Left lung (tissue), 10 donors: ENCODE data around the gene SMIM43. TPM values are rescaled to one million over a fixed set of nuclear protein-coding genes. Genes with fewer than 3 reads are reported as not detected.

Source experiments
- ATAC-seq: fragments of 200-7000 bp; cut with Tn5 transposase; one replicate; pipeline ENCODE4 v1.9.1; 2020; ENCODE audit warnings: moderate library complexity
- DNase-seq, 4 donors: peaks; one replicate each; pipeline ENCODE4 v3.0.0-alpha.2; 2013 to 2020
- H3K27ac ChIP-seq, 2 donors: fragments of 200-600 bp; sonication (generic) in 1 of 2; one replicate each; pipeline versions ENCODE4 v1.5.0 to v1.8.0; 2020 to 2021
- H3K27me3 ChIP-seq, 2 donors: fragments of 200-600 bp; sonication (generic) in 1 of 2; one replicate each; pipeline versions ENCODE4 v1.5.0 to v1.8.0; 2020 to 2021
- H3K36me3 ChIP-seq, 2 donors: fragments of 200-600 bp; sonication (generic) in 1 of 2; one replicate each; pipeline versions ENCODE4 v1.5.0 to v1.8.0; 2020 to 2021
- H3K4me1 ChIP-seq, 2 donors: fragments of 200-600 bp; one replicate each; pipeline ENCODE4 v1.8.0; 2021
- H3K4me3 ChIP-seq, 2 donors: fragments of 200-600 bp; sonication (generic) in 1 of 2; one replicate each; pipeline versions ENCODE4 v1.5.0 to v1.8.0; 2020 to 2021; ENCODE audit warnings: mild to moderate bottlenecking in 1 of 2
- H3K9me3 ChIP-seq, 2 donors: fragments of 200-600 bp; sonication (generic) in 1 of 2; one replicate each; pipeline versions ENCODE4 v1.5.0 to v1.8.0; 2020 to 2021
- intact Hi-C, 2 donors: fragments of 100-400 bp; cut with DNase I; formaldehyde crosslinking; loops; one replicate each; pipeline versions ENCODE4 v1.11.2 to v1.14.2; 2022
- polyA plus RNA-seq, 6 donors: library from polyadenylated mRNA; unstranded; fragments of 120-200 nt; gene quantifications; one replicate each; pipeline ENCODE4 v1.2.1, GENCODE V29; 2013; ENCODE audit not compliant: insufficient read length in 6 of 6
- total RNA-seq, 2 donors: library from RNA; stranded (reverse); fragmentation: NEBNext Ultra II Directional; extraction: Animal tissue kit (Norgen Biotek cat#: 25700); gene quantifications; one replicate each; pipeline ENCODE4 v1.2.1, GENCODE V29; 2021
- TF ChIP-seq, protein P1 (sequence below), 2 donors: fragments of 200-600 bp; sonication (generic) in 1 of 2; IDR thresholded peaks; one replicate each; pipeline versions ENCODE4 v1.5.0 to v1.8.0; 2021; ENCODE audit warnings: antibody characterized with exemption in 2 of 2
- donor health status: DM: no; HTN: yes; CAD: no.
- donor health status: DM: no; HTN: no; CAD: no.

The SMIM43 gene
- total and polyA plus RNA-seq, 8 donors: 1.0 to 24.6 (median 14.5) TPM; not detected in 1

DNA sequence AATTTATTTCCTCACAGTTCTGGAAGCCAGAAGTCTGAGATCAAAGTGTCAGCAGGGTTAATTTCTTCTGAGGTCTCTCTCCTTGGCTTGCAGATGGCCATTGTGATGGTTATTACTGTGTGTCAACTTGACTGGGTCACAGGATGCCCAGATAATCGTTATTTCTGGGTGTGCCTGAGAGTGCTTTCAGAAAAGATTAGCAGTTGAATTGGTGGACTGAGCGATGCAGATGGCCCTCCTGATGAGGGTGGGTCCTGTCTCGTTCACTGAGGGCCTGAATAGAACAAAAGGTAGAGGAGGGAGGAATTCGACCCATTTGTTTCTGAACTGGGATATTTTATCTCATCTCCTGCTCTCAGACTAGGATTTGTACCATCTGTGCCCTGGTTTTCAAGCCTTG lies 15.7 kb downstream of the SMIM43 start:
- Histone ChIP-seq H3K4me1 (no peaks in the 10 kb centered on the region), H3K9me3 (no peaks in the 10 kb centered on the region), H3K36me3 (no peaks in the 10 kb centered on the region), H3K27me3 (no peaks in the 10 kb centered on the region), H3K4me3 (no peak overlapping the region), H3K27ac (no peak overlapping the region)
- intact Hi-C loops: no loop called here
- ATAC-seq: no peak
- TF ChIP-seq, protein P1, sequence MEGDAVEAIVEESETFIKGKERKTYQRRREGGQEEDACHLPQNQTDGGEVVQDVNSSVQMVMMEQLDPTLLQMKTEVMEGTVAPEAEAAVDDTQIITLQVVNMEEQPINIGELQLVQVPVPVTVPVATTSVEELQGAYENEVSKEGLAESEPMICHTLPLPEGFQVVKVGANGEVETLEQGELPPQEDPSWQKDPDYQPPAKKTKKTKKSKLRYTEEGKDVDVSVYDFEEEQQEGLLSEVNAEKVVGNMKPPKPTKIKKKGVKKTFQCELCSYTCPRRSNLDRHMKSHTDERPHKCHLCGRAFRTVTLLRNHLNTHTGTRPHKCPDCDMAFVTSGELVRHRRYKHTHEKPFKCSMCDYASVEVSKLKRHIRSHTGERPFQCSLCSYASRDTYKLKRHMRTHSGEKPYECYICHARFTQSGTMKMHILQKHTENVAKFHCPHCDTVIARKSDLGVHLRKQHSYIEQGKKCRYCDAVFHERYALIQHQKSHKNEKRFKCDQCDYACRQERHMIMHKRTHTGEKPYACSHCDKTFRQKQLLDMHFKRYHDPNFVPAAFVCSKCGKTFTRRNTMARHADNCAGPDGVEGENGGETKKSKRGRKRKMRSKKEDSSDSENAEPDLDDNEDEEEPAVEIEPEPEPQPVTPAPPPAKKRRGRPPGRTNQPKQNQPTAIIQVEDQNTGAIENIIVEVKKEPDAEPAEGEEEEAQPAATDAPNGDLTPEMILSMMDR (IDR thresholded peaks at IDR 0.05): no peak
- DNase-seq: no peak

DNA sequence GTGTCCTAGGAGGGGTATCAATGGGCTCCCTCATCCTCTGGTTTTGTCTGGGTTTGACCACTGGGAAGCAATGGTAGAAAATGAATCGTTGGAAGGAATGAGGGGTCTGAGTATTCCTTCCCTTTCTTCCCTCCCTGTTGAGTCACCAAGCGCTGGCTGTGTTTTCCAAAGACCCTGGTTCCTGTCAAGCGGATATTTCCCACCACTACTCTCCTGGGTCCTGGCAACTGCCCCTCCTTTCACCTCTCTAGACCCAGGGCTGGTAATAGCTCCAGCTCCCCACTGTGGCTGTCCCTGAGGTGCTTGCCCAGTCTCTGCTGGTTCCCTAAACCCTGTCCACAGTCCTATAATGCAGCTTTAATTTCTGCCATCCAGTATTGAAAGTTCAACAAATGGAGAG lies 22.2 kb downstream of the SMIM43 start:
- no peak for DNase-seq
- no peak overlapping the region for H3K27ac ChIP-seq
- no peaks in the 10 kb centered on the region for H3K36me3 ChIP-seq
- no peaks in the 10 kb centered on the region for H3K9me3 ChIP-seq
- H3K27me3 ChIP-seq: no peaks in the 10 kb centered on the region
- intact Hi-C loops: no loop called here
- TF ChIP-seq, protein P1 (IDR thresholded peaks at IDR 0.05): no peak
- H3K4me3 ChIP-seq: no peak overlapping the region
- no peaks in the 10 kb centered on the region for H3K4me1 ChIP-seq
- ATAC-seq: no peak

DNA sequence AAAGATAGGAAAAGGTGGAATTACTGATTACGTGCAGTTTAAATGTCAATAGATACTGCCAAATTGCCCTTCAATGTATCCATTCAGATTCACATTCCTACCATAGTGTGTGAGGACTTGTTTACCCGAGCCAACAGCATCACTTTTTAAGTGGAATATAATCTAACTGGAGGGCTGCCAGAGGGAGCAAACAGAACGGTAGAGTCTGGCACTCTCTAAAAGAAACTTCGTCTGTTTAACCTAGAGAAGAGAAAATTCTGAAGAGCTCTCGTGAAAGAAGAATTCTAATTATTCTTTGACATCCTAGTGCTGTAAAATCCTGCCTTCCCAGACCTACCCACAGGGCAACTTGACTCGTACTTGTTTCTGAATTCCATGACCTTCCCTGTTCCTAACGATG lies 23.2 kb downstream of the SMIM43 start:
- DNase-seq (peak in 1 of 4 donors; percentile 56), ATAC-seq (peak; percentile 77)
- no peaks in the 10 kb centered on the region for H3K36me3 ChIP-seq
- H3K27ac ChIP-seq: no peak overlapping the region
- no peaks in the 10 kb centered on the region for H3K27me3 ChIP-seq
- no peak overlapping the region for H3K4me3 ChIP-seq
- H3K4me1 ChIP-seq: no peaks in the 10 kb centered on the region
- TF ChIP-seq, protein P1 (IDR thresholded peaks at IDR 0.05): no peak
- intact Hi-C loops: no loop called here
- no peaks in the 10 kb centered on the region for H3K9me3 ChIP-seq

DNA sequence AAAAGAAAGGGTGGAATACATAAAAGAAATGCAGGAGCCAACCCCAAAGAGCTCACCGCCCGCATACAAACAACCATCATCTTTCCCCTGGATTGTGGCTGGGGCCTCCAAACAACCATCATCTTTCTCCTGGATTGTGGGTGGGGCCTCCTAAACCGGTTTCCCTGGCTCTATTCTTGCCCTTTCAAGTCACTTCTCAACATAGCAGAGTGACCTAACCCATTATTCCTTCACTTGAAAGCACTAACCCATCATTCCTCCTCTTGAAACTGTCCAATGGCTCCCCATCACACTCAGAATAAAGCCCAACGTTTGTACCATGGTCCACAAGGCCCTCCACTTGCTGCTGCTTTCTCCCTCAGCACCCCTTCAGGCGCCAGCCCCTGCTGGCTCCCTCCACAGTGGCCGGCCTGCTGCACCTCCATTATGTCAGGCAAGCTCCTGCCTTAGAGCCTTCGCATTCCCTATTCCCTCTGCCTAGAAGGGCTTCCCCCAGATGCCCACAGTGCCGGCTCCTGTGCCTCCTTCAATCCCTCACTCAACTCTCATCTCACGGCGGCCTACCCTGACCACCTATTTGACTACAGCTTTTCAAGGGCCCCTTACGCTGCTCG lies 24.1 kb downstream of the SMIM43 start:
- DNase-seq: peak in 1 of 4 donors; percentile 66
- H3K27ac ChIP-seq: no peak overlapping the region
- peak; percentile 35 for ATAC-seq
- no peaks in the 10 kb centered on the region for H3K36me3 ChIP-seq
- no peaks in the 10 kb centered on the region for H3K9me3 ChIP-seq
- no peak overlapping the region for H3K4me3 ChIP-seq
- intact Hi-C loops: no loop called here
- H3K27me3 ChIP-seq: no peaks in the 10 kb centered on the region
- TF ChIP-seq, protein P1 (IDR thresholded peaks at IDR 0.05): no peak
- no peaks in the 10 kb centered on the region for H3K4me1 ChIP-seq

DNA sequence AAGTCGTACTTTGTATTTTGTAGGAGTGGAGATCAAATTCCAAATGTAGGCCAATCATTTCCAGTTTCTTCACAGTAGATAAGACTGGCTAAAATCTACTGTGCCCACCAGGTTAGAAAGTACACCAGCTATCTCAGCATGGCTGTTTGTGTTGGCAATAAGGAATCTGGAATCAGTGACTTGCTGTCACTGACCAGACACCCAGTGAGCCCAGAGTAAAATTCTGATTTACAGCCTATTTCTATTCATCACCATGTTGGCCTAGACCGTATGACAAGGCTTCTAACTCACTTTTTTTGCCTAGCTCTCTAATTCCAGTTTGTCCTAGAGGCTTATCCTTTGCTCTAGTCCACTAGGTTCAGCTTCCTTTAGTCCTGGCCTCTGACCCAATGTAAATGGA lies 25.4 kb downstream of the SMIM43 start:
- TF ChIP-seq, protein P1 (IDR thresholded peaks at IDR 0.05): no peak
- intact Hi-C loops: loop anchor here in 1 of 2 donors (10.0 kb wide), 1 partner anchor 255 kb away; no protein-coding TSS in a partner anchor
- Histone ChIP-seq H3K4me1 (no peaks in the 10 kb centered on the region), H3K4me3 (no peak overlapping the region), H3K27ac (no peak overlapping the region), H3K9me3 (no peaks in the 10 kb centered on the region), H3K27me3 (no peaks in the 10 kb centered on the region), H3K36me3 (no peaks in the 10 kb centered on the region)
- DNase-seq (no peak), ATAC-seq (no peak)
